ENCODE measurements around the gene PTPN13.

The PTPN13 gene

GRCh38 chr4:86661006-86661405 is 66.9 kb downstream of the PTPN13 start:
- in situ Hi-C loops (cut with HindIII; ENCODE audit: low sequenced_read_pairs): no loop called here
- TF ChIP-seq CTCF (IDR thresholded peaks at IDR 0.05; ENCODE audit: low read depth, low read length, missing control alignments): no peak
- H3K4me3 ChIP-seq (ENCODE audit: low read depth, low read length): no peak overlapping the region
- no peak for DNase-seq (ENCODE audit: low read depth)

- no peak for DNase-seq (ENCODE audit: low read depth)
- H3K4me3 ChIP-seq (ENCODE audit: low read depth, low read length): no peak overlapping the region
- TF ChIP-seq CTCF (IDR thresholded peaks at IDR 0.05; ENCODE audit: low read depth, low read length, missing control alignments): no peak
- in situ Hi-C loops (cut with HindIII; ENCODE audit: low sequenced_read_pairs): no loop called here
Observed at GRCh38 chr4:86661418-86661817, 67.3 kb downstream of the PTPN13 start.

- no peak overlapping the region for H3K4me3 ChIP-seq (ENCODE audit: low read depth, low read length)
- no peak for TF ChIP-seq CTCF (IDR thresholded peaks at IDR 0.05; ENCODE audit: low read depth, low read length, missing control alignments)
- peak; percentile 93 for DNase-seq (ENCODE audit: low read depth)
- in situ Hi-C loops (cut with HindIII; ENCODE audit: low sequenced_read_pairs): no loop called here
Observed at GRCh38 chr4:86664959-86665358, 70.8 kb downstream of the PTPN13 start.

- in situ Hi-C loops (cut with HindIII; ENCODE audit: low sequenced_read_pairs): no loop called here
- TF ChIP-seq CTCF (IDR thresholded peaks at IDR 0.05; ENCODE audit: low read depth, low read length, missing control alignments): no peak
- DNase-seq (ENCODE audit: low read depth): no peak
- H3K4me3 ChIP-seq (ENCODE audit: low read depth, low read length): no peak overlapping the region
Observed at GRCh38 chr4:86670298-86670697, 76.2 kb downstream of the PTPN13 start.

- DNase-seq (ENCODE audit: low read depth): peak; percentile 29
- no peak for TF ChIP-seq CTCF (IDR thresholded peaks at IDR 0.05; ENCODE audit: low read depth, low read length, missing control alignments)
- in situ Hi-C loops (cut with HindIII; ENCODE audit: low sequenced_read_pairs): no loop called here
- no peak overlapping the region for H3K4me3 ChIP-seq (ENCODE audit: low read depth, low read length)
Observed at GRCh38 chr4:86670756-86671155, 76.6 kb downstream of the PTPN13 start.

GRCh38 chr4:86675548-86675947 is 81.4 kb downstream of the PTPN13 start:
- no peak overlapping the region for H3K4me3 ChIP-seq (ENCODE audit: low read depth, low read length)
- no peak for TF ChIP-seq CTCF (IDR thresholded peaks at IDR 0.05; ENCODE audit: low read depth, low read length, missing control alignments)
- in situ Hi-C loops (cut with HindIII; ENCODE audit: low sequenced_read_pairs): no loop called here
- no peak for DNase-seq (ENCODE audit: low read depth)

GRCh38 chr4:86678796-86679195 is 84.7 kb downstream of the PTPN13 start:
- no peak for TF ChIP-seq CTCF (IDR thresholded peaks at IDR 0.05; ENCODE audit: low read depth, low read length, missing control alignments)
- H3K4me3 ChIP-seq (ENCODE audit: low read depth, low read length): no peak overlapping the region
- DNase-seq (ENCODE audit: low read depth): no peak
- in situ Hi-C loops (cut with HindIII; ENCODE audit: low sequenced_read_pairs): no loop called here

Measured in astrocyte of the cerebellum (primary cell).